MM.1S (cell line): ENCODE results near the gene TIMM17B.

ENCODE experiments used
- DNase-seq: peaks from one replicate; pipeline ENCODE4 v3.0.0-alpha.2; 2015
- H2AFZ ChIP-seq: fragments of 300-600 bp; sonication (generic); 2 replicates; pipeline ENCODE4 v1.6.0; 2016; ENCODE audit warnings: antibody characterized with exemption, low read length
- H3F3A ChIP-seq: fragments of 300-600 bp; sonication (generic); 2 replicates; pipeline ENCODE4 v1.6.1; 2016; ENCODE audit warnings: mild to moderate bottlenecking, antibody characterized with exemption, low read length, moderate library complexity, mixed read lengths; ENCODE audit not compliant: insufficient read depth
- H3K27ac ChIP-seq: fragments of 300-600 bp; sonication (generic); 2 replicates; pipeline ENCODE4 v1.5.1; 2016; ENCODE audit warnings: mild to moderate bottlenecking, low read length
- H3K27me3 ChIP-seq: fragments of 300-600 bp; sonication (generic); replicated peaks from 2 replicates; pipeline ENCODE4 v1.6.0; 2016; ENCODE audit warnings: low read length; ENCODE audit not compliant: insufficient read depth
- H3K36me3 ChIP-seq: fragments of 300-600 bp; sonication (generic); replicated peaks from 2 replicates; pipeline ENCODE4 v1.6.1; 2016; ENCODE audit warnings: mild to moderate bottlenecking, low read length, mixed read lengths; ENCODE audit not compliant: insufficient read depth
- H3K4me1 ChIP-seq: fragments of 300-600 bp; sonication (generic); 2 replicates; pipeline ENCODE4 v1.6.1; 2016; ENCODE audit warnings: low read length, mixed read lengths
- H3K4me2 ChIP-seq: fragments of 300-600 bp; sonication (generic); 2 replicates; pipeline ENCODE4 v1.6.0; 2016; ENCODE audit warnings: low read depth, low read length
- H3K4me3 ChIP-seq: fragments of 300-600 bp; sonication (generic); 2 replicates; pipeline ENCODE4 v1.5.1; 2016; ENCODE audit warnings: low read length, mixed read lengths
- H3K79me2 ChIP-seq: fragments of 300-600 bp; sonication (generic); 2 replicates; pipeline ENCODE4 v1.6.1; 2016; ENCODE audit warnings: mixed run types, low read length, mixed read lengths
- H3K9ac ChIP-seq: fragments of 300-600 bp; sonication (generic); 2 replicates; pipeline ENCODE4 v1.6.1; 2016; ENCODE audit warnings: low read length, mixed read lengths
- H3K9me2 ChIP-seq: fragments of 300-600 bp; sonication (generic); replicated peaks from 2 replicates; pipeline ENCODE4 v1.6.1; 2016; ENCODE audit warnings: mild to moderate bottlenecking, low read length, mixed read lengths; ENCODE audit not compliant: insufficient read depth
- H3K9me3 ChIP-seq: fragments of 300-600 bp; sonication (generic); replicated peaks from 2 replicates; pipeline ENCODE4 v1.6.1; 2016; ENCODE audit warnings: mild to moderate bottlenecking, low read length, mixed read lengths; ENCODE audit not compliant: insufficient read depth
- H4K20me1 ChIP-seq: fragments of 300-600 bp; sonication (generic); 2 replicates; pipeline ENCODE4 v1.6.1; 2016; ENCODE audit warnings: mild to moderate bottlenecking, low read length, moderate library complexity, mixed read lengths; ENCODE audit not compliant: insufficient read depth
- CTCF ChIP-seq: fragments of 300-600 bp; sonication (generic); IDR thresholded peaks from 2 replicates; pipeline ENCODE4 v1.5.1; 2016; ENCODE audit warnings: antibody characterized with exemption, low read length, mixed read lengths
- EZH2 ChIP-seq: fragments of 300-600 bp; sonication (generic); optimal IDR thresholded peaks from 2 replicates; pipeline ENCODE3; 2017; ENCODE audit warnings: low read depth, mild to moderate bottlenecking, antibody characterized with exemption, low read length, mixed read lengths
- EZH2phosphoT487 ChIP-seq: fragments of 300-600 bp; sonication (generic); IDR thresholded peaks from 2 replicates; pipeline ENCODE4 v1.6.1; 2018; ENCODE audit warnings: antibody characterized with exemption, low read length

The TIMM17B gene

GRCh38 chrX:48904626-48905025 is 7.1 kb upstream of the TIMM17B start:
- no peaks in the 10 kb centered on the region for H3K27me3 ChIP-seq
- TF ChIP-seq EZH2 = no peak
- TF ChIP-seq CTCF = no peak
- no peak for TF ChIP-seq EZH2phosphoT487
- no peak overlapping the region for H2AFZ ChIP-seq
- DNase-seq = no peak
- H3K4me3 ChIP-seq = no peak overlapping the region
- peaks cover 14% of the 10 kb centered on the region for H3K79me2 ChIP-seq
- no peaks in the 10 kb centered on the region for H3K9me2 ChIP-seq
- H4K20me1 ChIP-seq = no peaks in the 10 kb centered on the region
- H3K9ac ChIP-seq = no peak overlapping the region
- H3K4me2 ChIP-seq = no peak overlapping the region
- no peaks in the 10 kb centered on the region for H3K9me3 ChIP-seq
- H3F3A ChIP-seq = no peaks in the 10 kb centered on the region
- H3K27ac ChIP-seq = no peak overlapping the region
- no peaks in the 10 kb centered on the region for H3K4me1 ChIP-seq
- H3K36me3 ChIP-seq = no peaks in the 10 kb centered on the region

- H4K20me1 ChIP-seq = no peaks in the 10 kb centered on the region
- no peak overlapping the region for H2AFZ ChIP-seq
- H3K79me2 ChIP-seq = peaks cover 18% of the 10 kb centered on the region
- no peaks in the 10 kb centered on the region for H3K4me1 ChIP-seq
- H3K4me3 ChIP-seq = no peak overlapping the region
- TF ChIP-seq EZH2phosphoT487 = no peak
- no peak for TF ChIP-seq CTCF
- no peak for TF ChIP-seq EZH2
- no peak for DNase-seq
- no peak overlapping the region for H3K4me2 ChIP-seq
- H3K27me3 ChIP-seq = no peaks in the 10 kb centered on the region
- H3K36me3 ChIP-seq = no peaks in the 10 kb centered on the region
- H3K9ac ChIP-seq = no peak overlapping the region
- H3K9me3 ChIP-seq = no peaks in the 10 kb centered on the region
- no peak overlapping the region for H3K27ac ChIP-seq
- H3K9me2 ChIP-seq = no peaks in the 10 kb centered on the region
- H3F3A ChIP-seq = no peaks in the 10 kb centered on the region
Measured at GRCh38 chrX:48904180-48904579, 6.6 kb upstream of the TIMM17B start.

GRCh38 chrX:48903290-48903689 is 5.7 kb upstream of the TIMM17B start:
- Histone ChIP-seq H3K4me2 (no peak overlapping the region), H2AFZ (no peak overlapping the region), H3K27me3 (no peaks in the 10 kb centered on the region), H3F3A (peaks cover 2% of the 10 kb centered on the region; the same call in 1 of the 2 replicates), H3K36me3 (no peaks in the 10 kb centered on the region), H3K9me2 (no peaks in the 10 kb centered on the region), H3K27ac (no peak overlapping the region), H3K9me3 (no peaks in the 10 kb centered on the region), H3K79me2 (peaks cover 22% of the 10 kb centered on the region), H3K4me1 (no peaks in the 10 kb centered on the region), H3K9ac (no peak overlapping the region), H4K20me1 (no peaks in the 10 kb centered on the region), H3K4me3 (no peak overlapping the region)
- TF ChIP-seq CTCF (no peak), EZH2phosphoT487 (no peak), EZH2 (no peak)
- DNase-seq = no peak
